Activated naive CD4-positive, alpha-beta T cell treated with anti-CD3 and anti-CD28 coated beads for 36 hours (primary cell): Measurements from ENCODE around the gene PRTFDC1. TPM values are rescaled to one million over a fixed set of nuclear protein-coding genes. Genes with fewer than 3 reads are reported as not detected.
"Not testable (repeated sequence)": the region's sequence is repeated elsewhere in the genome, so short reads cannot be mapped to it uniquely, and the experiment has no call there.

ENCODE experiments used
- CTCF ChIA-PET: fragments of 350-600 bp; sonication (Branson Sonifier 250); formaldehyde crosslinking; loops from one replicate; lab custom pipeline; 2021; ENCODE audit warnings: antibody characterized with exemption; lab: Charles Lee
- DNase-seq: peaks from one replicate; pipeline ENCODE4 v3.0.0-alpha.2; 2020
- H3K27ac Mint-ChIP-seq: one replicate; pipeline ENCODE4 v1.8.0; 2021; ENCODE audit warnings: mild to moderate bottlenecking, mixed read lengths
- H3K27me3 Mint-ChIP-seq: one replicate; pipeline ENCODE4 v1.8.0; 2021; ENCODE audit warnings: low read depth, mixed read lengths
- H3K36me3 Mint-ChIP-seq: one replicate; pipeline ENCODE4 v1.8.0; 2021; ENCODE audit warnings: low read depth, mixed read lengths
- H3K4me1 Mint-ChIP-seq: one replicate; pipeline ENCODE4 v1.8.0; 2021; ENCODE audit warnings: low read depth, mixed read lengths
- H3K4me3 Mint-ChIP-seq: one replicate; pipeline ENCODE4 v1.8.0; 2021; ENCODE audit warnings: mild to moderate bottlenecking, moderate library complexity, mixed read lengths
- H3K9me3 Mint-ChIP-seq: one replicate; pipeline ENCODE4 v1.8.0; 2021; ENCODE audit warnings: mixed read lengths
- intact Hi-C: fragments of 100-400 bp; cut with micrococcal nuclease; formaldehyde crosslinking; loops from one replicate; pipeline ENCODE4 v1.15.1; 2023
- total RNA-seq, 2 experiments: library from RNA; stranded (reverse); gene quantifications; one replicate each; pipeline ENCODE4 v1.2.3, GENCODE V29; 2021

The PRTFDC1 gene
- total RNA-seq, 2 experiments from 2014 or later, result 0.99 to 1.1 TPM

- Mint-ChIP-seq H3K36me3 (no peaks in the 10 kb centered on the region), H3K4me1 (peaks cover 11% of the 10 kb centered on the region), H3K4me3 (no peak overlapping the region), H3K27ac (no peak overlapping the region), H3K27me3 (no peaks in the 10 kb centered on the region), H3K9me3 (no peaks in the 10 kb centered on the region)
- no peak for DNase-seq
- CTCF ChIA-PET, result no interaction called here
- intact Hi-C loops, result no loop called here
Measured at GRCh38 chr10:24982319-24983112, 30.1 kb upstream of the PRTFDC1 start.

- CTCF ChIA-PET, result no interaction called here
- no peak overlapping the region for H3K27ac Mint-ChIP-seq
- peaks cover 11% of the 10 kb centered on the region for H3K4me1 Mint-ChIP-seq
- DNase-seq, result no peak
- intact Hi-C loops, result no loop called here
- H3K27me3 Mint-ChIP-seq, result no peaks in the 10 kb centered on the region
- no peaks in the 10 kb centered on the region for H3K9me3 Mint-ChIP-seq
- no peak overlapping the region for H3K4me3 Mint-ChIP-seq
- H3K36me3 Mint-ChIP-seq, result no peaks in the 10 kb centered on the region
Measured at GRCh38 chr10:24981161-24981710, 28.8 kb upstream of the PRTFDC1 start.

GRCh38 chr10:24979685-24980084 lies 27.3 kb upstream of the PRTFDC1 start:
- no peak for DNase-seq
- Mint-ChIP-seq H3K4me1 (peaks cover 11% of the 10 kb centered on the region), H3K9me3 (no peaks in the 10 kb centered on the region), H3K27ac (no peak overlapping the region), H3K36me3 (no peaks in the 10 kb centered on the region), H3K27me3 (no peaks in the 10 kb centered on the region), H3K4me3 (no peak overlapping the region)
- intact Hi-C loops, result no loop called here
- CTCF ChIA-PET, result no interaction called here

GRCh38 chr10:24974976-24975375 lies 22.6 kb upstream of the PRTFDC1 start:
- Mint-ChIP-seq H3K36me3 (no peaks in the 10 kb centered on the region), H3K27ac (no peak overlapping the region), H3K9me3 (no peaks in the 10 kb centered on the region), H3K27me3 (no peaks in the 10 kb centered on the region), H3K4me1 (no peaks in the 10 kb centered on the region), H3K4me3 (no peak overlapping the region)
- DNase-seq, result no peak
- CTCF ChIA-PET, result no interaction called here
- intact Hi-C loops, result no loop called here

GRCh38 chr10:24973163-24973562 lies 20.8 kb upstream of the PRTFDC1 start:
- Mint-ChIP-seq H3K36me3 (no peaks in the 10 kb centered on the region), H3K4me1 (peaks cover 3% of the 10 kb centered on the region), H3K4me3 (no peak overlapping the region), H3K9me3 (no peaks in the 10 kb centered on the region), H3K27ac (no peak overlapping the region), H3K27me3 (no peaks in the 10 kb centered on the region)
- CTCF ChIA-PET, result interaction anchor here (0.7 kb wide), 1 partner anchor 135 kb away, joined by 3 read pairs; no protein-coding TSS in a partner anchor
- no peak for DNase-seq
- intact Hi-C loops, result no loop called here

GRCh38 chr10:24971374-24971773 lies 19.0 kb upstream of the PRTFDC1 start:
- Mint-ChIP-seq H3K36me3 (no peaks in the 10 kb centered on the region), H3K27ac (no peak overlapping the region), H3K27me3 (no peaks in the 10 kb centered on the region), H3K9me3 (no peaks in the 10 kb centered on the region), H3K4me3 (no peak overlapping the region), H3K4me1 (peaks cover 3% of the 10 kb centered on the region)
- CTCF ChIA-PET, result interaction anchor here (0.8 kb wide), 1 partner anchor 87 kb away, joined by 3 read pairs; no protein-coding TSS in a partner anchor
- no peak for DNase-seq
- intact Hi-C loops, result no loop called here

- no peak for DNase-seq
- peaks cover 3% of the 10 kb centered on the region for H3K4me1 Mint-ChIP-seq
- H3K27ac Mint-ChIP-seq, result no peak overlapping the region
- CTCF ChIA-PET, result interaction anchor here (1.1 kb wide), 1 partner anchor 354 kb away, joined by 3 read pairs; no protein-coding TSS in a partner anchor
- H3K27me3 Mint-ChIP-seq, result peaks cover 3% of the 10 kb centered on the region
- intact Hi-C loops, result no loop called here
- no peak overlapping the region for H3K4me3 Mint-ChIP-seq
- H3K9me3 Mint-ChIP-seq, result no peaks in the 10 kb centered on the region
- H3K36me3 Mint-ChIP-seq, result no peaks in the 10 kb centered on the region
Measured at GRCh38 chr10:24969841-24970281, 17.5 kb upstream of the PRTFDC1 start.

GRCh38 chr10:24968951-24969350 lies 16.5 kb upstream of the PRTFDC1 start:
- H3K27me3 Mint-ChIP-seq, intact Hi-C loops, H3K36me3 Mint-ChIP-seq, H3K4me3 Mint-ChIP-seq, H3K27ac Mint-ChIP-seq, H3K9me3 Mint-ChIP-seq, DNase-seq, H3K4me1 Mint-ChIP-seq: not testable (repeated sequence)
- CTCF ChIA-PET, result interaction anchor here (0.6 kb wide), 1 partner anchor 259 kb away, joined by 4 read pairs; no protein-coding TSS in a partner anchor

- H3K27me3 Mint-ChIP-seq, result peaks cover 3% of the 10 kb centered on the region
- no peak overlapping the region for H3K27ac Mint-ChIP-seq
- H3K4me1 Mint-ChIP-seq, result peaks cover 3% of the 10 kb centered on the region
- no peaks in the 10 kb centered on the region for H3K36me3 Mint-ChIP-seq
- intact Hi-C loops, result no loop called here
- no peak overlapping the region for H3K4me3 Mint-ChIP-seq
- CTCF ChIA-PET, result no interaction called here
- no peaks in the 10 kb centered on the region for H3K9me3 Mint-ChIP-seq
- DNase-seq, result no peak
Measured at GRCh38 chr10:24968349-24968748, 15.9 kb upstream of the PRTFDC1 start.

GRCh38 chr10:24966962-24967481 lies 14.6 kb upstream of the PRTFDC1 start:
- CTCF ChIA-PET, result no interaction called here
- no peak overlapping the region for H3K27ac Mint-ChIP-seq
- H3K9me3 Mint-ChIP-seq, result no peaks in the 10 kb centered on the region
- H3K36me3 Mint-ChIP-seq, result no peaks in the 10 kb centered on the region
- H3K27me3 Mint-ChIP-seq, result peaks cover 3% of the 10 kb centered on the region
- intact Hi-C loops, result no loop called here
- DNase-seq, result no peak
- no peak overlapping the region for H3K4me3 Mint-ChIP-seq
- peaks cover 5% of the 10 kb centered on the region for H3K4me1 Mint-ChIP-seq

GRCh38 chr10:24965051-24965450 lies 12.6 kb upstream of the PRTFDC1 start:
- Mint-ChIP-seq H3K27me3 (peaks cover 3% of the 10 kb centered on the region), H3K4me1 (peaks cover 5% of the 10 kb centered on the region)

GRCh38 chr10:24963521-24964041 lies 11.2 kb upstream of the PRTFDC1 start:
- Mint-ChIP-seq H3K27me3 (peaks cover 3% of the 10 kb centered on the region), H3K27ac (no peak overlapping the region), H3K4me1 (peaks cover 2% of the 10 kb centered on the region), H3K9me3 (no peaks in the 10 kb centered on the region), H3K4me3 (no peak overlapping the region), H3K36me3 (no peaks in the 10 kb centered on the region)
- DNase-seq, result no peak
- CTCF ChIA-PET, result interaction anchor here (0.6 to 1.2 kb wide), 3 partner anchors 16 to 546 kb away, joined by 3 read pairs; no protein-coding TSS in a partner anchor
- intact Hi-C loops, result no loop called here

More at GRCh38 chr10:24965051-24965450, 12.6 kb upstream of the PRTFDC1 start:
- intact Hi-C loops, result no loop called here
- H3K4me3 Mint-ChIP-seq, result no peak overlapping the region
- no peaks in the 10 kb centered on the region for H3K9me3 Mint-ChIP-seq
- DNase-seq, result no peak
- CTCF ChIA-PET, result interaction anchor here (1.2 kb wide), 1 partner anchor 17 kb away, joined by 3 read pairs; no protein-coding TSS in a partner anchor
- no peak overlapping the region for H3K27ac Mint-ChIP-seq
- no peaks in the 10 kb centered on the region for H3K36me3 Mint-ChIP-seq
